ENCODE measurements around the gene FAM120B.
"Not testable (repeated sequence)": the region's sequence is repeated elsewhere in the genome, so short reads cannot be mapped to it uniquely, and the experiment has no call there.

The FAM120B gene, protein sequence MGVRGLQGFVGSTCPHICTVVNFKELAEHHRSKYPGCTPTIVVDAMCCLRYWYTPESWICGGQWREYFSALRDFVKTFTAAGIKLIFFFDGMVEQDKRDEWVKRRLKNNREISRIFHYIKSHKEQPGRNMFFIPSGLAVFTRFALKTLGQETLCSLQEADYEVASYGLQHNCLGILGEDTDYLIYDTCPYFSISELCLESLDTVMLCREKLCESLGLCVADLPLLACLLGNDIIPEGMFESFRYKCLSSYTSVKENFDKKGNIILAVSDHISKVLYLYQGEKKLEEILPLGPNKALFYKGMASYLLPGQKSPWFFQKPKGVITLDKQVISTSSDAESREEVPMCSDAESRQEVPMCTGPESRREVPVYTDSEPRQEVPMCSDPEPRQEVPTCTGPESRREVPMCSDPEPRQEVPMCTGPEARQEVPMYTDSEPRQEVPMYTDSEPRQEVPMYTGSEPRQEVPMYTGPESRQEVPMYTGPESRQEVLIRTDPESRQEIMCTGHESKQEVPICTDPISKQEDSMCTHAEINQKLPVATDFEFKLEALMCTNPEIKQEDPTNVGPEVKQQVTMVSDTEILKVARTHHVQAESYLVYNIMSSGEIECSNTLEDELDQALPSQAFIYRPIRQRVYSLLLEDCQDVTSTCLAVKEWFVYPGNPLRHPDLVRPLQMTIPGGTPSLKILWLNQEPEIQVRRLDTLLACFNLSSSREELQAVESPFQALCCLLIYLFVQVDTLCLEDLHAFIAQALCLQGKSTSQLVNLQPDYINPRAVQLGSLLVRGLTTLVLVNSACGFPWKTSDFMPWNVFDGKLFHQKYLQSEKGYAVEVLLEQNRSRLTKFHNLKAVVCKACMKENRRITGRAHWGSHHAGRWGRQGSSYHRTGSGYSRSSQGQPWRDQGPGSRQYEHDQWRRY

DNA sequence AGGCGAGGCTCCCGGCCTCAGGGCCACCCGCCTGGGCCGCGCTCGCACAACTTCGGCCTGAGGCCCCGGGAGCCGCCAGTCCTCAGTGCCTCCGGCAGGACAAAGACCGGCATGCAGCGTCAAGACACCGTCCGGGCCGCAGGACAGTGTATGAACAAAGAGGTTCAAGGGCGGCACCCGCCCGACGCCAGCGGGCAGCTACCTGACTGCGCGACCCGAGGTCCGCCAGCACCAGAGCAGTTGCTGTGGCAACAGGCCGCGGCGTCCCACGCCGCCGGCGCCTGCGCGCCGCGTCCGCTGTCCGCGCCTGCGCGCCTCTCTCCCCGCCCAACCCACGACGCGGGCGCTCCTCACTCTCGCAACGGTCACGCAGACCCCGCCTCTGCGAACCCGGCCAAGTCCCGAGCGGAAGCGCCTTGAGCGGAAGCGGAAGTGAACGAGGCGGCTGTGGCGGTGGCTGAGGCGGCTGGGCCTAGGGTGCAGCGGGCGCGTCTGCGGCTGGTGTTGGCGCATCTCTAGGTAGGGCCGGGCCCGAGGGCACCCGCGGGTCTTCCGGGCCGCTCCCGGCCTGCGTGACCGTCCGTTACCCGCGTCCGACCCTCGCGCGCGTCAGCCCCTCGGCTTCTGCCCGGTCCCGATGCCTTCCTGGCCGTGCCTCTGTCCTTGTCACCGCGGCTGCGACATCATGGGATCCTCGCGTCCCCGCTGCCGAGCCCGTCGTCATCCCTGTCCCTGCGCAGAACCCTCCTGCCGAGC, at the start of gene FAM120B:
Gene FAM120B (plus strand): TSS at position 435 of the 756 bp plus-strand sequence. CDS start 10,633 bp downstream, outside the sequence.
- peak; percentile 98 for ATAC-seq
- Mint-ChIP-seq H3K27ac (peak within 1 kb of the TSS; percentile 94), H3K36me3 (ENCODE audit: low read depth) (peaks cover 18% of the 10 kb centered on the region), H3K4me1 (peaks cover 49% of the 10 kb centered on the region), H3K27me3 (peaks cover 5% of the 10 kb centered on the region), H3K4me3 (peak within 1 kb of the TSS; percentile 95), H3K9me3 (peaks cover 4% of the 10 kb centered on the region)
- peak; percentile 95 for DNase-seq

DNA sequence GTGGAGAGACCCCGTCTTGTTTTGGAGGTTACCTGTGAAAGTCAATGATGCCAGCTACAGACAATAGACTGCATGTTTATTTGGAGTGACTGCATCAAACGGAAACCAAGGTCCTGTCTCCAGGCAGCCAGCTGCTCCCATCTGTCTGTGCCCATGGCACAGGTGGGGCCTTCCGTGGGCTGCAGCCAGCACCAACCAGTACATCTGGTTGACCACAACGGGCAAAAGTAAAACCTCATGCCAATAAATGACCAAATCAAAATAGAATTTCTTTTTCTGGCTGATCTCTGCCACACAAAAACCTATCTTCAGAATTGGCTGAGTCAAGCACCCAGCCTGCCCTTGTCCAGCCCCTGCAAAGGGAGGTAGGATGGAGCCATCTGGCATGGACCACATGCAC, 49.2 kb upstream of the FAM120B start:
- Mint-ChIP-seq H3K4me1 (no peaks in the 10 kb centered on the region), H3K4me3 (no peak overlapping the region), H3K36me3 (ENCODE audit: low read depth) (no peaks in the 10 kb centered on the region), H3K9me3 (no peaks in the 10 kb centered on the region), H3K27ac (no peak overlapping the region), H3K27me3 (peaks cover 6% of the 10 kb centered on the region)
- DNase-seq, result no peak
- ATAC-seq, result no peak

DNA sequence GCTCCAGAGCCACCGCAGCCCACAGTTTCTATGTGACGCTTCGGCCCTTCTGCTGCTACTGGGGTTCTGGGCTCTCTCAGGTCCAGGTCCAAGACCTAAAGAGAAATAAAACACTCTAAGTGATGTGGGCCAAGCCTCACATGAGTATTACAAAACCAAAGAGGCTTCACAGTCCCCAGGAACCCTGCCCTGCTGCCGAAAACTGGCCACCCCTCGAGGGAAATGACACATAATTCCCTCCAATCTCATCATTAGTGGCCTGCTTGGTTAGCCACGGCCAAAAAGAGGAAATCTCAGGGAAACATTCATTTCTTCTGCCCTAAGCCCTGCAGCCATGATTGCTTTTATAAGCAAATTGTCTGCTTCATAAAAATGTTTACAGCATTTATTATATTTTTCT, 48.2 kb upstream of the FAM120B start:
- ATAC-seq (no peak), DNase-seq (no peak)
- no peaks in the 10 kb centered on the region for H3K9me3 Mint-ChIP-seq
- no peak overlapping the region for H3K27ac Mint-ChIP-seq
- H3K27me3 Mint-ChIP-seq, result peaks cover 6% of the 10 kb centered on the region
- no peaks in the 10 kb centered on the region for H3K4me1 Mint-ChIP-seq
- no peak overlapping the region for H3K4me3 Mint-ChIP-seq
- no peaks in the 10 kb centered on the region for H3K36me3 Mint-ChIP-seq (ENCODE audit: low read depth)

DNA sequence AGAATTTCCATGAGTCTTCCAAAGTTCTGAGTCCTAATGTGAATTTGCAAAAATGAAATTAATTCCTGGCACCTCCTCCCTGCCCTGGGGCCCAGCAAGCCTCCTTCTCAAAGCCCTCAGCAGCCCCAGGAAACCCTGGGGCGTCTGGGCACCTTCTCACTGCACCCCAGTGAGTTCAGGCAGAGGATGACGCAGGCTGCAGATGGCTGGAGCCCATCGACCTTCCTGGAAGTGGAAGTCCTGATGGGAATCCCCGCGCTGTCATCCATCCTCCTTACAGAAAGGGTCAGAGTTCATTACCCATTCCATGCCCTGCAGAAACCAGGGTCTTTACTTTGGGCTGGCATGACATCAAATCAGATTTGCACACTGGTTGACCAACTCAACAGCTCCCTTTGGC, 47.3 kb upstream of the FAM120B start:
- Mint-ChIP-seq H3K4me1 (no peaks in the 10 kb centered on the region), H3K36me3 (ENCODE audit: low read depth) (no peaks in the 10 kb centered on the region), H3K27me3 (peaks cover 6% of the 10 kb centered on the region), H3K27ac (no peak overlapping the region), H3K9me3 (no peaks in the 10 kb centered on the region), H3K4me3 (no peak overlapping the region)
- ATAC-seq (no peak), DNase-seq (no peak)

DNA sequence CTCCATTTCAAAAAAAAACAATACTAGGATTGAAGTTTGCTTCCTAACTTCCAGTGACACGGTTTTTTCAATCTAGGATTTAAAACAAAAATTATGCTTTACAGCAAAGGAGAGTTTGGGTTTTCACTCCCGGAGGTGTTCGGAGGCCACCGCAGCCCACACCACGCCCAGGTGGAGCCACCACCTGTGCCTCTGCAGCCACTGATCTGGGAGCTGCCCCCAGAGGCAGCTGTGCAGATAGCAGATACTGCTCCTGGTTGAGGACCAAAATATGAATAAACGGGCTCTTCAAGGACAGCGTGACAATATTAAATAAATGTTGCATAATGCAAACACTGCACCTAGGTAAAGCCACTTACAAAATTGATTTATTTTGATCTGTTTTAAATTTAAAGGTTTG, 45.9 kb upstream of the FAM120B start:
- ATAC-seq (no peak), DNase-seq (no peak)
- no peaks in the 10 kb centered on the region for H3K4me1 Mint-ChIP-seq
- no peaks in the 10 kb centered on the region for H3K9me3 Mint-ChIP-seq
- H3K27me3 Mint-ChIP-seq, result peaks cover 6% of the 10 kb centered on the region
- H3K36me3 Mint-ChIP-seq (ENCODE audit: low read depth), result no peaks in the 10 kb centered on the region
- H3K4me3 Mint-ChIP-seq, result no peak overlapping the region
- H3K27ac Mint-ChIP-seq, result no peak overlapping the region

DNA sequence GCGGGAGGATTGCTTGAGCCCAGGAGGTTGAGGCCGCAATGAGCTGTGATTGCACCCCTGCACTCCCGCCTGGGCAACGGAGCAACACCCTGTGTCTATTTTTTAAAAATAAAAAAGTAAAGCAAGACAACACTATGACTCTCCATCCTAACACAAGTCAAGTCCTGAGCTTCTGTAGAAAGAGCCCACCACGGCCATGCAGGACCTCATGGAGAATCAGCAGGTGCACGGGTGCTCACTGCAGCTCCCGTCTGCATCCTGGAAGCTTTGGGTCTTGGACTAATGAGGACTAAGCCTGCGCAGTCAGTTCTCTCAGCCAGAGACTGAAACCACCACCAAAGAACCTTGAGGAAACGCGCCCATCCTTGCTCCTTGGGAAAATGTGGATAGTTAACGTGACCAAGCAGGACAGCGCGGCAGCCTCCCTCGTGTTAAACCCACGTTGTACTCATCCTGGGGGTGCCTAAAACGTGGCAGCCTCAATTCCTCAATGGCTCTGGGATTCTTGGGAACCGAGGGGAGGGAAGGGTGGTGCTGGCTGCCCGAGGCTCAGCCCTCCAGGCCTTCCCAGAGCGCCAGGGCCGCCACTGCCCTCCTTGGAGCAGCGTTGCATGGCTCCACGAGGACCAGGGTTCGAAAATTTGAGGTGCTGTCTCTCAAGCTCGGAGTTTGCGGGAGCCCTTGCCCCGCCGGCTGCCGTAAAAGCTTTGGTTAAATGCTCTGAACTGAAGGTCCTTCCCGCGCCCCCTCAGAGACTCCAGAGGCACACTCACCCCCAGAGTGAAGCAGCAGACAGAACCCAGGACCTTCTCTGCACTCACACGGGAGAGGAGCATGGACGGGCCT, 44.7 kb upstream of the FAM120B start:
- no peaks in the 10 kb centered on the region for H3K9me3 Mint-ChIP-seq
- DNase-seq (no peak), ATAC-seq (no peak)
- peaks cover 6% of the 10 kb centered on the region for H3K27me3 Mint-ChIP-seq
- H3K27ac Mint-ChIP-seq, result no peak overlapping the region
- no peaks in the 10 kb centered on the region for H3K36me3 Mint-ChIP-seq (ENCODE audit: low read depth)
- no peak overlapping the region for H3K4me3 Mint-ChIP-seq
- H3K4me1 Mint-ChIP-seq, result no peaks in the 10 kb centered on the region

DNA sequence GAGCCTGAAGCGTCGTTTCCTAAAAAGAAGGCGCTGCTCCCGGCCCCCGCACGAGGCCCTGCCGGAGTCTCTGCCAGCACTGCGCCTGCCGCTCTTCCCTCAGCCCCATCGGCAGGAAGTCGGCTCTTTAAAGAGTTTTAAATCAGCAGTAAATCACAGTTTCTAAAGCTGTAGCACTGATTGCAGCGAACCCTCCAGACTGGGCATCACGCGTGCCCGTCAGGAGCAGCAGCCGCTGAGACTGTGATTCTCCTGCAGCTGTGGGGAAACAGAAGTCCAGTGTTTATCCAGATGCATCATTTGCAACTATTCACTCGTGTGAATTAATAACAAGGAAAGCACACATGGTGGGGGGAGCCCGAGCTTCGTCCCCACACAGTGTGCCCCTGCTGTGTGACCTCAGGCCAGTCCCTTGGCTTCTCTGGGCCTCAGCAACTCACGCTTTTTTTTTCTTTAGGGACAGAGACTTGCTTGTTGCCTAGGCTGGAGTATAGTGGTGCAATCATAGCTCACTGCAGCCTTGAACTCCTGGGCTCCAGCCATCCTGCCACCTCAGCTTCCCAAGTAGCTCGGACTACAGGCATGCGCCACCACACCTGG, 44.0 kb upstream of the FAM120B start:
- DNase-seq (no peak), ATAC-seq (no peak)
- H3K4me3 Mint-ChIP-seq, result no peak overlapping the region
- no peaks in the 10 kb centered on the region for H3K36me3 Mint-ChIP-seq (ENCODE audit: low read depth)
- no peak overlapping the region for H3K27ac Mint-ChIP-seq
- peaks cover 6% of the 10 kb centered on the region for H3K27me3 Mint-ChIP-seq
- H3K9me3 Mint-ChIP-seq, result no peaks in the 10 kb centered on the region
- no peaks in the 10 kb centered on the region for H3K4me1 Mint-ChIP-seq

DNA sequence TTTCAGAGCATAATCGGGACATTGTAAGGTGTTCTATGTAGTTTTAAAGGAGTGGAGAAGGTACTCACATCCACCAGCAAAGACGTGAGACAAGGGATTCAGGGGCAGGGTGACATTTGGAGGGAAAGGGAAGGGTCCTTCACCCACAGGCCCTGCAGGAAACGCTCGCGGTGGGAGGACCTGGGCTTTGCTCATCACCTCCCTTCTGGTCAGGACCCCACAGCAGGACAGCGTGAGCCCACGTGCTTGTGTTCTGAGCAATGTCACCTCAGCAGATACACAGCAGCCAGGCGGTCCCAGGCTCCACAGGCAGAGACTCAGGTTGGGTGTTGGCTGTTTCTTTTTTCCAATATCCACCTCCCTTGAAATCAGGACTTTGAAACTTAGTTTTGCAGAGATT, 43.1 kb upstream of the FAM120B start:
- no peak for DNase-seq
- Mint-ChIP-seq H3K36me3 (ENCODE audit: low read depth) (no peaks in the 10 kb centered on the region), H3K9me3 (no peaks in the 10 kb centered on the region), H3K27ac (no peak overlapping the region), H3K4me3 (no peak overlapping the region), H3K4me1 (no peaks in the 10 kb centered on the region), H3K27me3 (peaks cover 3% of the 10 kb centered on the region)
- ATAC-seq, result no peak

DNA sequence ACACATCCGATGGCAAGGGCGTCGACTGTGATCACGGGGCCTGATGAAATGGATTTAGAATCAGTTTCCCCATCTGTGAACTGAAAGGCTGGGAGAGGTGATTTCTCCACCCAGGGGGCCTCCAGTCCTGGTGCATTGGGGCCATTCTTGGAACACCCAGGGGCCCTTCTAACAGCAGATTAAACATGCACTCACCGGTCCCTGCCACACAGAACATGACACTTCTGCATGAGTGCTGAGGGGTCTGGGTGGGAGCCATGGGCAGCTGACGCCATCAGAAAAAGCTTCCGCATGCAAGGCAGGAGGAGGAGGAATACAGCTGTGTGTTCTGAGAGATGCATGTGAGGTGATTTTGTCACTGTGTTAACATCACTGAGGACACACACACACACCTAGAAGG, 42.5 kb upstream of the FAM120B start:
- Mint-ChIP-seq H3K4me3 (no peak overlapping the region), H3K4me1 (no peaks in the 10 kb centered on the region), H3K36me3 (ENCODE audit: low read depth) (no peaks in the 10 kb centered on the region), H3K27ac (no peak overlapping the region), H3K9me3 (no peaks in the 10 kb centered on the region), H3K27me3 (peaks cover 3% of the 10 kb centered on the region)
- ATAC-seq, result no peak
- no peak for DNase-seq

DNA sequence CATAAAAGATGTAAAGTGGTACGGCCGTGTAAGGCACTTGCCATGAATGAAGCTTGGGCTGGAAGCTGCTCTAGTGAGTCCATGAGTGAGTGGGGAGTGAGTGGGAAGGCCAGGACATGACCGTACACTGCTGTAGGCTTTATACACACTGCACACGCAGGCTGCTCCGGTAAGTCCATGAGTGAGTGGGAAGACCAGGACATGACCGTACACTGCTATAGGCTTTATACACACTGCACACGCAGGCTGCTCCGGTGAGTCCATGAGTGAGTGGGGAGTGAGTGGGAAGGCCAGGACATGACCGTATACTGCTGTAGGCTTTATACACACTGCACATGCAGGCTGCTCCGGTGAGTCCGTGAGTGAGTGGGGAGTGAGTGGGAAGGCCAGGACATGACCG, 41.9 kb upstream of the FAM120B start:
- not testable (repeated sequence) for DNase-seq; ATAC-seq; H3K36me3 Mint-ChIP-seq (ENCODE audit: low read depth); H3K27me3 Mint-ChIP-seq; H3K4me3 Mint-ChIP-seq; H3K9me3 Mint-ChIP-seq; H3K27ac Mint-ChIP-seq; H3K4me1 Mint-ChIP-seq

DNA sequence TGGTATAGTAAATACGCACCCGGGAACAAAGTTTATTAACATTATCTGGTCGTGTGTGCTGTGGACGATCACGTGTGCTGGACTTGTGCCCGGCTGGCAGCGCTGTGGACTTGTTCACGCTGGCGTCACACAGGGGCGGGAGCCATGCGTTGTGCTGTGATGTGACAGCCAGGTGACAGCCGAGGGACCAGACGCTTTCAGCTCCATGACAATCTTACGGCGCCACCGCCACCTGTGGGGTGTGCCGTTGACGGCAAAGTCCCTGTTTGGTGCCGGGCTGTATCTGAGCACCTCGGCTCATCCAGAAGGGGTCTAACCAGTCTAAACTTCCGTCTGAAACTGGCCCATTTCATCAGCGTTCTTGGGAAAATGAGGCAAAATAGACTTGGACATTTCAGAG, 40.9 kb upstream of the FAM120B start:
- H3K36me3 Mint-ChIP-seq (ENCODE audit: low read depth), result no peaks in the 10 kb centered on the region
- no peak overlapping the region for H3K27ac Mint-ChIP-seq
- no peaks in the 10 kb centered on the region for H3K4me1 Mint-ChIP-seq
- peaks cover 3% of the 10 kb centered on the region for H3K27me3 Mint-ChIP-seq
- ATAC-seq (no peak), DNase-seq (no peak)
- no peaks in the 10 kb centered on the region for H3K9me3 Mint-ChIP-seq
- no peak overlapping the region for H3K4me3 Mint-ChIP-seq

DNA sequence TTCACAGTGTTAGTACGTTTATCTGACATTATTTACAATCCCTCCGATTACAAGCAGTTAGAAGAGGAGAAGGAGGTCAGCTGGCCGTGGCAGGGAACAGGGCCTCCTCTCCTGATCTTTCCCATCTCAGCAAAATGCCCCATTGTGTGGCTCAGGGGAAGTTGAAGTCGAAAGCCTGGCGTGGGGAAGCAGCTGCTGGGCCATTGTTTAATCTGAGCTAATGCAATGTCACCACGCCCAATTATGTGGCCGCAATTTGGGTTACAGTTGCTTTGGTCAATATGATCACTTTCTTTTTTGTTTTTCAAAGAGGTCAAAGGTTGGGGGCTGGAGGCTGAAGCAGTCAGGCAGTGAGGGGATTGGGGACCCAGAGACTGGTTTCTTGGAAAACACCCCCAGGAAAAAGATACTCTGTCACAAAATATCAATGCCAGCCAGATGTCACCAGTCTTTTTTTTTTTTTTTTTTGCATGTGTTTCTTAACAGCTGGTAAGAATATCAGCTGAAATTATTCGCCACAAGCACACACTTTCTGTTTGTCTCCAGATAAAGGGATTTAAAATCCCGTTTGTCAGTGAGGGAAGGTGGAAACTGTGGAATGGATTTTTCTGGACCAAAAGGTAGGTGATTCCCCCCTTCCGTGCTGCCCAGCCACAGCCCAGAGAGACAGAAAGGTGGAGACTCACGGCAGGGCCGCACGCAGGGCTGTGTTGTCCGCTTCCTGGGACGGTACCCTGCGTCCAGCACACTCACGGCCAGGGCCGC, 40.3 kb upstream of the FAM120B start:
- no peaks in the 10 kb centered on the region for H3K9me3 Mint-ChIP-seq
- DNase-seq, result no peak
- no peak for ATAC-seq
- H3K4me1 Mint-ChIP-seq, result peaks cover under 1% of the 10 kb centered on the region
- H3K36me3 Mint-ChIP-seq (ENCODE audit: low read depth), result no peaks in the 10 kb centered on the region
- H3K27me3 Mint-ChIP-seq, result peaks cover 3% of the 10 kb centered on the region
- H3K4me3 Mint-ChIP-seq, result no peak overlapping the region
- no peak overlapping the region for H3K27ac Mint-ChIP-seq

DNA sequence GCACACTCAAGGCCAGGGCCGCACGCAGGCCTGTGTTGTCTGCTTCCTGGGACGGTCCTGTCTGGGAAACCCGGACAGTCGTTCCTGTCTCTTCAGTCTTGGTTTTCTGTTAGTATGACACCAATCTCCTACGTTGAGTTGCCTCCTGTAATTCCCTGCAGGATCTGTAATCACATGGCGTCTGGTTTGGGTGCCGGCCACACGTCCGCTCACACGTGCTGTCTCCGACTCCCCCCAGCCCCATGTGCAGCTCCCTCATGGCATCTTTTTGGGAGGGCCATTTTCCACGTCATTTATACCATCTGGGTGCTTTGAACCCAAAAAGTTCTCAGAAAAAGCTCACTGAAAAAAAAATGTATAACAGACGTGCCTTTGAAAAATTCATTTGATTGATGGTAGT, 38.9 kb upstream of the FAM120B start:
- Mint-ChIP-seq H3K36me3 (ENCODE audit: low read depth) (no peaks in the 10 kb centered on the region), H3K27ac (no peak overlapping the region), H3K9me3 (no peaks in the 10 kb centered on the region), H3K27me3 (no peaks in the 10 kb centered on the region), H3K4me3 (no peak overlapping the region), H3K4me1 (peaks cover 12% of the 10 kb centered on the region)
- DNase-seq (no peak), ATAC-seq (no peak)

All from activated naive CD8-positive, alpha-beta T cell treated with anti-CD3 and anti-CD28 coated beads, Interleukin-2, amount 50 U/mL, for 24 hours (primary cell).